GM19452 (cell line): Measurements from ENCODE around the gene MPEG1.

ENCODE experiments used
- ATAC-seq: cut with Tn5 transposase; IDR thresholded peaks from one replicate; pipeline ENCODE4 v1.9.1; 2021; ENCODE audit not compliant: unreplicated experiment

Gene MPEG1

DNA sequence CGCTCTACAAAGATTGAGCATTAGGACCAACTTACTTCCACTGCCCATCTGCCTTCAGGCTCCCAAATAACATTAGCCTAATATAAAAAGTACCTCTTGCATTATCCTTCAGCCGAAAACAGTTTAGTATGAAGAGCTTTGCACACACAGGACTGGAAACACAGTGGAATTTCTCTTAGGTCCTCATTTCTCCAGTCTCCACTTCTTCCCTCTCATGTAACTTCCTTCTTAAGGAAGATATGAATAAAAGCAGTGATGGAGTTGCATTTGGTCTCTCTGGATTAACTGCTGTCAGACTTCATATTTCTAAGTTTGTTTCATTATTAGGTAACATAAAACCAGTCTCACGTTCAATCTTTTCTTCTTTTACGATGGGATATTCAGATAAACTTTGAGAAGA lies 5.6 kb upstream of the MPEG1 start:
- ATAC-seq: no peak

DNA sequence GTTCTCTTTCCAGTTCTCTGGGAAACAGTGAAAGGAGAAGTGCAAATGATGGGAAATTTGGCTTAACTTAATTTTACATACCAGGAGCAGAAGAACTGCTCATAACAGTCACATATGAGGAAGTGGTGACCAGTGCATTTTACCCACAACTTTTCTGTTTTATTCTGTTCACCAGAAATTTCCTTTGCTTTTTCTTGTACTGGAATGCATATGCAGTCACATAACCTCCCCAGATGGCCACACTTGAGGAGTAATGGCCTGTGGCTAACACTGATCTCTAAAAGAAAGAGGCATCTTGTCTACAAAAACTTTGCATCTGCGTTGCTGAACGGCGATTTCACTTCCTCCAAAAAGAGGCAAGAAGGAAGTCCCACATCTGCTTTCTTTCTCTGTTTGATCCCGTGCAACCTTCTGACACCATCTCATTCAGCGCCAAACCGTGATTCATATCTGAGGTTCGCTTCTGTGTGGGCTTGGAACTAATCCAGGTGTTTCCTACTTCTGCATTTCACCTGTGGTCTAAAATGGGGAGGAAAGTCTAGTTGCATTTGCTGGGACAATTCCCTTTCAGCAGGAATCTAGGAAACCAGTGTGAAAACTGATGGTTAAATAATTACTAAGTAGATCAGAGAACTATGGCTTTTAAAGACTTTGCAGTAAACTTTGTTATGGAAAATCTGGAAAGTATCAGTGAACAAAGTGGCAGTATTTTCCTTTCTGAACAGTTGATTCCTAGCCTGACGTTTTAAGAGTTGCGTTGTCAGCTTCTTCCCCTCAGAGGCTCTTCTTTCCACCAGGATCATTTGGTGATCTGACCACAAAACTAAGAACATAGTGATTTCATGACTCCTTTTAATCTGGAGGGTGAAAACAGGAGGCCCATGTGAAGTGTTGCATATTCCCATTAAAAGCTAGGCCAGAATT lies 4.2 kb upstream of the MPEG1 start:
- ATAC-seq: peak; percentile 83

DNA sequence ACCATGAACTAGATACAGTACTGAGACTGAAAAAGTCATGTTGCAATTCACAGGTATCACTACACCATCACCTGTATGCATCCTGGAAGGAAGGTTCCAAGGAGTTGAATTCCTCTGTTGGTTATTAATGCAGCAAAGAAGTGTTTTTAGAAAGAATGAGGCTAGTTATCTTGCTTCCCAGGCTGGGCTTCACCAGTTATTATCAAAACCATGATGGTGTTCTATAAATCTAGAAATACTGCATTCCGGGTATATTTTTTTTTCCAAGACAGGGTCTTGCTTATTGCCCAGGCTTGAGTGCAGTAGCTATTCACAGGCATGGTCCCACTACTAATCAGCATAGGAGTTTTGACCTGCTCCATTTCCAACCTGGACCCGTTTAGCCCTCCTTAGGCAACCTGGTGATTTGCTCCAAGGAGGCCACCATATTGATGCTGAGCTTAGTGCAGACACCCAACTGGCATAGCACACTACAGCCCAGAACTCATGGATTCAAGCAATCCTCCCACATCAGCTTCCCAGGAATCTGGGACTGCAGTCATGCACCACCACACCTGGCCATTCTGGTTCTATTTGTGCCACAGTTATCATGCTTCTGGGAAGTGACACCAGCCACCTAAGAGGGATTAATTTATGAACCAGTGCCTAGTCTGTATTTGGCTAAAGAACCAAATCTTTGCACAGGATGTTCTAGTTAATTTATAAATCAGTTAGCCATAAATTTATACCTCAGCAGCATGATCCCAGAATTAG lies 1.6 kb upstream of the MPEG1 start:
- no peak for ATAC-seq

DNA sequence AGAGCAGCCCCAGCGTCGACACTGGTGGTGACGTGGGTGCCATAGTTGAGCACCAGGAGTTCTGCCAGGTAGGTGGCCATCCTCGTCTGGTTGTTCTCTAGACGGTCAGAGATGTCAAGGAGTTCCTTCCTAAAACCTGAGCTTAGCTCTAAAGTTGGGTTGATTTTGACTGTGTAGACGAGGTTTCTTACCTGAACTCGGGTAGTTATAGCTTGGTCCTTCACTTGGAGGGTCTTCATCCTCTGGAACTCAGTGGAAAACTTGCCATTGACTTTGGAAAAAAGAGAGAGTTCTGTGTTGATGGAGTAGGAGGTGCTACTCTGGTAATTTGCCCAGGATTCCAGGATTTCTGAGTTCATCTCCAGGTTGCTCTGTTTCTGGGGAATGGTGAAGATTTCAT lies 505 bp downstream of the MPEG1 start:
- ATAC-seq: no peak

DNA sequence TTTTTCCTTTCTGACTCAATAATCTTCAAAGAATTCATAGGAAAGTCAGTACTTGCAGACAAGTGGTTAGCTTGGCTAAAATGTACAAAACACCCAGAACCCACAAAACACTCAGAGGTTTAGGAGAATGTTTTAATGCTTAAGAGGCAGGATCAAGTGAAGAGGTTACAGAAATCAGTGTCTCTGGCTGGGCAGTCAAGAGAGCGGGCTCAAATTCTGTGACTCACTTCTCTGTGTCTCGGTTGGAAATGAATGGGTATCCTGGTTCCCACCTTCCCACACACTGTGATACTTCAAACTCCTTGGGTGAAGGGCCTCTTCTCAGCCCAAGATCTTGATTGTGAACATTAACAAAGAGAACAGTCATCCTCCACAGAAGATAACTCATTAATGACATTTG lies 3.8 kb downstream of the MPEG1 start:
- ATAC-seq: no peak

DNA sequence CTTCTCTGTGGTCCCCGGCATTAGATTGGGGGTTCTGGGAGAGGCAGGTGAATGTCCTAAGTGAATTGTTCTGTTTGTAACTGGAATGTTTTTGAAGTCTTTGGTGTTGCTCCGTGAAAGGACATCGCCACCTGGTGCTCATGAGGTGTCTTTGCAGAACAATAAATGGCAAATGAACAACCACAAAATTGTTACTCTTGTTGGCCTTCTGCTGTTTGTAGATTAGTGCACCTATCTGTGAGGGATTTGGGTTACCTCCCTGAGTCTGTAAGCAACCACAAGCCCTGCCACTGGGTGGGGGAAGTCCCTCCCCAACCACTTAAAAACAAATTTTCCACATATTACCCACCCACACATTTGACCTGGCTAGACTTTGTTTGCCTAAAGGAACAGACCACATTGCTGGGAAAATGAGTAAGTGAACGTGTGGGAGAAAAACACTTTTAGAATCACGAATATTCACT lies 4.7 kb downstream of the MPEG1 start:
- ATAC-seq: peak; percentile 56

DNA sequence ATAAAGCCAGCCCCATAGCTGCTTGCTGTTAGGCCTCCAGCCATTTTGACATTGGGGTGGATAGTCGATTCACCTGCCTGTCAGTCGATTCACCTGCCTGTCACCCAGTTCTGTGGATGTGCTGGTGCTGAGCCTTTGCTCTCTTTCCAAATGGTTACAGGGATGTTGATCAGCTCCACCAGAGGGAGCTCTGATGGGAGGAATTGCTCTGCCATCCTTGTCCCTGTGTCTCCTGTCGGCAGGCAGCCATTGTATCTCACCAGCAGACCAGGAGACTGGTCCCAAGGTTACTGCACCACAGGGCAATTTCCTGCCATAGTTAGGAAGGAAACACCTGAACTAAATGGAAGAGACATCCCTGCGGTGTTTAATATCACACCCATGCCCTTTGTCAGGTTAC lies 6.1 kb downstream of the MPEG1 start:
- no peak for ATAC-seq

DNA sequence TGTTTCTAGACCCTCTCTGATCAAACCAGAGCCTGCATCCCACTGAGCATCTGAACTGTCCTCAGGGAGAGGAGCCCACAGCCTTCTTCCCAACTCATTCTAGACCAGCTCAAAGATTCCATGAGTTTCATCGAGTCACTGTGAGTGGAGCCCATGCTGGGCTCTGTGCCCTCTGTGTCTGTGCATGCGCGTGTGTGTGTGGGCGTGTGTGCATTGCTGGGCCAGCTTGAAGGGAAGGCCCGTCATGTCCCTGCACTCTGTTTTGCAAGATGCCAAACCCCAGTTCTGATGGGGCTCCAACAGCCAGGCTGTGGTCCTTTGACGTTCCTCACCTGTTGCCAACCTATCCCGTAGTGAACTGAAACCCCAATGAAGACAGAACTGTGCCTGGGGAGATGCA lies 7.1 kb downstream of the MPEG1 start:
- ATAC-seq: no peak

DNA sequence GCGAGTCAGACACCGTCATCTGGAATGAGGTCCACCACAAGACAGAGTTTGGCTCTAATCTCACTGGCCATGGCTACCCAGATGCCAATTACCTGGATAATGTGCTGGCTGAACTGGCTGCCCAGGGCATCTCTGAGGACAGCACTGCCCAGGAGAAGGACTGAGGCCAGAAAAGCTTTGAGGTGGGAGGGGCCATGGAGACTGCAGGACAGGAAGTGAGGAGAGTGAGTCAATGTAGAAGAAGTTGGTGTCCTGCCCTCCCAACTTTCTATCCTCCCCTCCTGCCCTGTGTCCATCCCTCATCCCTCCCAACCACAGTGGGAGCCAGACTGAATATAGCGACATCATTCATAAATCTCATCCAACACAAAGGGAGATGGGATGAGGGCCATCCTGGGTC lies 8.0 kb downstream of the MPEG1 start:
- no peak for ATAC-seq

DNA sequence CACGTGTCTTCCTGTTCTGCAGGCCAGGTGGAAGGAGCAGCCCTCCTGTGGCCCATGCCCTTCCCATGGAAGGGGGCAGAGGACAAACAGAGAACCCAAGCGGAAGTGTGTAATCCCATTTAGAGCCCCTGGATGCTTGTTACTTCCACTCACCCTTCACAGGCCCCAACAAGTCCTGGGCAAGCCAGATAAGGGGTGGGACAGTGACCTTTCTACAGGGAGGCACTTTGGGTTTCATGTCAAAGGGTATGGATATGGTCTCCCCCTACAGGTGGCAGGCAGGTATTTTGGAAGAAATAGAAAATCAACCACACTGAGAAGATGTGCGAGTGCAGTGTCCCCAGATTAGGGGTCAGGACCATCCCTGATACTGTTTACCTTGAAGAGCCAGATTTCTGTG lies 11.4 kb downstream of the MPEG1 start:
- ATAC-seq: no peak

DNA sequence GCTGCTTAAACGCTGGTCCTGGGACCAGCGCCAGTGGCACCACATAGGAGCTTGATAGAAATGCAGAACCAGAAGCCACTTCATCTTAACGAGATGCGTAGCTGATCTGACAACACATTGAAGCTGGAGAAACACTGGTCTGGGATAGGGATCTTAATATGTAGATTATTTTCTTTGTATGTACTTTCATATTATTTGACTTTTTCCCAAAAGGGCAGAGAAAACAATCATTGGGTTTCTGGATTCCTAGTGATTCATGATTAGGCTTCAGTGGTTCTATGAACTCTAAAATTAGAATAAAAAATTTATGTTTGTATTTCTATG lies 12.3 kb downstream of the MPEG1 start:
- ATAC-seq: peak; percentile 44

DNA sequence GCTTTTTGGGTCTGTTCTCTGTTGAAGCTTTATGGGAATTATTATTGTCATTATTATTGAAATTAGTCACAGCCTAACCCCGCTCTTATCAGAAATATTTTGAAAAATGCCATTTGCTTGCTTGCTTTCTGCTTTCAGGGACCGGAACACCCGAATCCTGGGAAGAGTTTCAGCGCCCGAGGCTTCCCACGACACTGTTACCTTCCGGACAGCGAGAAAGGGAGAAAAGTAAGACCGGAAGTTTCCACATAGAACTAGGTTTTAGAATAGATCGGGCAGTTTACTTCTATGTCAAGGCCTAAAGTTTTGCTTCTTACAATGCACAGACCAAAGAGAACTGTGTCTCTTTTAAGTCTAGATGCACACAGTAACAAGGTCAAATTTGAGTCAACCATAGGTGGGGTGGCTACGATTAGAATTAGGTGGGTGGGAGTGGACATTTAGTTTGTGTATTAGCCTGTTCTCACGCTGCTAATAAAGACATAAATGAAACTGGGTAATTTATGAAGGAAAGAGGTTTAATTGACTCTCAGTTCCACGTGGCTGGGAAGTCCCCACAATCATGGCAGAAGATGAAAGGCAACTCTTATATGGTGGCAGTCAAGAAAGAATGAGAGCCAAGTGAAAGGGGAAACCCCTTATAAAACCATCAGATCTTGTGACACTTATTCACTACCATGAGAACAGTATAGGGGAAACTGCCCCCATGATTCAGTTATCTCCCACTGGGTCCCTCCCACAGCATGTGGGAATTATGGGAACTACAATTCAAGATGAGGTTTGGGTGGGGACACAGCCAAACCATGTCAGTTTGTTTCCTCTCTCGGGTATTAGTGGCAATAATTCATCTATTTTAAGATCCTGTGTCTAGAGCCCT lies 12.9 kb downstream of the MPEG1 start:
- peak; percentile 52 for ATAC-seq

DNA sequence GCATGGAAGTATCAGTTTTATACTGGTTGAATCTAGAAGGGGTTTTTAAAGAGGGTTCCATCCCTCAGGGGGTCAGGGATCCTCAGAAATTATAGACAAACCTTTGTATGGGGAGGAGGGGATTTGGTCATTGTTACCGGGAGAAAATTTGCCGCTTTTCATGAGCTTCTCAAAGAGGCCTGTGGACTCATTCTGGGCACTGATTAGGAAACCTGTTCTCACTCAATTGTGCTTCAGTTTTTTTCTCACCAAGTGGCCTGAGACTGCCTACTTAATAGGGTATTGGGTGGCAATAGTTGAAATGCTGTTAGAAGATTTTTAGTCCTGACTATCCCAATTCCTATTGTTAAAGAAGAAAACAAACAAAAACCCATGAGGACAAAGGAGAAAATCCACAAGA lies 14.0 kb downstream of the MPEG1 start:
- ATAC-seq: no peak

DNA sequence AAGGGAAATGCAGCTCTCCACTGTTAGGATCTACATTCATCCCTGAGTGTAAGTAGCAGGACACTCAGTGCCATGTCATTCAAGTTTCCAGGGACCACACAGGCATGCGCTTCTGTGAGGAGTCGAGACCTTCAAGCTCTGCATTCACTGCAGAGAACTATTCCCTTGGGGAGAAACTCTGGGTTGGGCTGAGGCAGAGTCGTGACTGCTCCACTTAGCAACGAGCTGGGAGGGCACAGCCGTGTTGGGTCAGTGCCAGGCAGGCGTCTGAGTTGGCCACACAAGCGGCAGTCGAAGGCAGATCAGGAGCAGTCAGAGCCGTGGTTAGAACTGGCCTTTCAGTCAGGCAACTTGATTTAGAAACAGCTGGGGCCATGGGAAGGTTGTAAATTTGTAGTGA lies 14.7 kb downstream of the MPEG1 start:
- ATAC-seq: no peak

DNA sequence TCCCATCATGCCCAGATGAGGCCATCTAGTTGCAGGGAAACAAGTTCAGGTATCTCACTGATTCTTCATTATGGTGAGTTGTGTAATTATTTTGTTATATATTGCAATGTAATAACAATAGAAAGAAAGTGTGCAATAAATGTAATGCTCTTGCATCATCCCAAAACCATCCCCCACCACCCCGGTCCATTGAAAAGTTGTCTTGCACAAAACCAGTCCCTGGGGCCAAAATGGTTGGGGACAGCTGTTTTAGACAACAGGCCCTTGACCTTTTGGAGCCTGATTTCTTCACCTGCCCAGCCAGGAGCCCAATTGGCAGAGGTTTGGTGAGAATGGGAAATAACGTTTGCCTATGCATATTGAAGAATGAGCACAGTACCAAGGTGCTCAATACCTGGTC lies 15.9 kb downstream of the MPEG1 start:
- ATAC-seq: no peak

DNA sequence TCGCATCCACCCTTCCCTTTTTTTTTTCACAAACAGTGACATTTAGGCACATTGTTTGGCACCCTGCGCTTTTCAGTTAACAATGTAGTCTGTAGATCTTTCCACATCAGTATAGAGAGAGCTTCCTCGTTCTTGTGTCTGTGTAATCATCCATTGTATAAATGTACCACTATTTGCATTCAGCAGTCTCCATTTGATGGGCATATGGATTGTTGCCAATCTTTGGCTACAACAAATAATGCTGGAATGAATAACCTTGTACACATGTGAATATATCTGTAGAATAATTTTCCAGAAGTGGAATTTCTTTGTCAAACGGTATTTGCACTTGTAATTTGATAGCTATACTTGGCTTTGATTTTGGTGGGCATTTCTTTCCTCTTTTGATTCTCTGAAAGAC lies 17.1 kb downstream of the MPEG1 start:
- no peak for ATAC-seq

DNA sequence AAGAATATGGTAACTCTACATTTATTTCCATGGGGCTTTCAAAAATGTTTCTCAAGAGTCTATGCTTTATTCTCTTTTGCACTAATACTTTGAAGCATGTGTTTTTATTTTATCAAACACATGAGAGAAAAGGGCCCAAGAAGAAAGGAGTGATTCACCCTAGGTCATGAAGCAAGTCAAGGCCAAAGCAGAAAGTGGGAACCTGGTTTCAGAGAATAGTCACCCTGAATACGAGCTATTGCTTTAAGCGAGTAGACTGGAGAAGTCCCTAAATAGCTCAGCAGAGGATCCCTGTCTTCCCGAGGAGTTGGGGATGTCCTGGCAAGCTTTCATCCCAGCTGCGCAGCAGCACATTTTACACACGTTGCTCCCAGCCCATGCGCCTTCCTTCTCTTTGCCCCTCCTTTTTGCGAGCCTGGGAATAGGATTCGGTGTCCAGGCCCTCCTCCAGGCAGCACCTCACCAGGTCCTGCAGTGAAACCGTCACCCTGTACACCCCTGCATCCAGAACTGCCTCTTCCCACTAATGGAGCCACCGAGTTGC lies 19.1 kb downstream of the MPEG1 start:
- ATAC-seq: no peak

DNA sequence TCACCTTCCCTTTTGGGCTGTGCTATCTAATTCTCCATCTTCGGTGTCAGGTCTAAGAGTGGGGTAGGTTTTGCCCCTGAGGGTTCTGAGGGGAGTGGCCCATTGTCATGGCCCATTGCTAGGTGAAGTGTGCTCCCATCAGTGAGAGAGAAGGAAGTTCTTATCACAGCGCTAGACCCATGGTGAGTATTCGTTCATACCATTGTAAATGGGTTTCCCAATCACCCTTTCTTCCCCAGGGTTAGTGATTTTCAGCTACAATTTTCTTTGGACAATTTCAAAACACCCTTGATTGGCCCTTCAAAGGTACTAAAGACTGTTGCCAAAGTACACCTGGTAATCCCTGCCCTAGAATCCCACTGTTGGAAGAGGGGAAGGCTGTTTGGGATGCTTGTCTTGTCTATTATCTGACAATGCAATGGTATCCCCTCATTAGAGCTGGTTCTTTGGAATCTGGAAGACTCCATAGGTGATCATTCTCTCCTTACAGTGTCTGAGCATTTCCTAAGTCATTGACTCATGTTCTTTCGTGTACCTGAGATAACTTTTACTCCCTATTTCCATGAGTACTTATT lies 20.2 kb downstream of the MPEG1 start:
- ATAC-seq: no peak

DNA sequence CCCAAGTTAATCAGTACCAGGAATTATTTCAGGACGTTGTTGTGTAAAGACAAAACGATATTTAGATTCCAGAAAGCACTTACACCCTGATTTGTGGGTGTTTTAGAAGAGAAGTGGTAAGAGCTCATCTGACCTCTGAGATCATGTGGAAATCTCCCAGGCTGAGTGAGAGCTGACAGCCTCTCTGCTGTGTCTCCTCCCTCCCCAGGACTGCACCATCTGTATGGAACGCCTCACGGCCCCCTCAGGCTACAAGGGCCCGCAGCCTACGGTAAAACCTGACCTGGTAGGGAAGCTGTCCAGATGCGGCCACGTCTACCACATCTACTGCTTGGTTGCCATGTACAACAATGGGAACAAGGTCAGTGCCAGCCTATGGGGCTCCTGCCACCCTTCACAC lies 20.8 kb downstream of the MPEG1 start:
- no peak for ATAC-seq

DNA sequence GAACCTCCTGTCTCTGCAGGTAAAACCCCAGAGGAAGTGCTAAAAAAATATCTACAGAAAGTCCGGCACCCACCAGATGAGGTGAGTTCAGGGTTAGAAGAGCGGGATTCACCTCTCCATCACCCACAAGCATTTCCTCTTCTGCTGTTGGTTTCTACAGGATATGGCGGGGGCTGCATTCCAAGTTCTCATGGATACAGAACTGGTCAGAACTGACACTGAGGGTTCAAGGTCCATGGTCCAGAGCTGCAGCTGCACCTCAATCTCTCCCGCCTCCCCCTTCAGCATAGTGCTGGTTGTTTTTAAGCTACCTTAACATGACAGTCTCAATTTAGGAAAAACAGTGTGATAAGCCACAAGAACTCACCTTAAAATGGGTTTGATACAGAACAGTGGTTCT lies 21.6 kb downstream of the MPEG1 start:
- ATAC-seq: no peak

DNA sequence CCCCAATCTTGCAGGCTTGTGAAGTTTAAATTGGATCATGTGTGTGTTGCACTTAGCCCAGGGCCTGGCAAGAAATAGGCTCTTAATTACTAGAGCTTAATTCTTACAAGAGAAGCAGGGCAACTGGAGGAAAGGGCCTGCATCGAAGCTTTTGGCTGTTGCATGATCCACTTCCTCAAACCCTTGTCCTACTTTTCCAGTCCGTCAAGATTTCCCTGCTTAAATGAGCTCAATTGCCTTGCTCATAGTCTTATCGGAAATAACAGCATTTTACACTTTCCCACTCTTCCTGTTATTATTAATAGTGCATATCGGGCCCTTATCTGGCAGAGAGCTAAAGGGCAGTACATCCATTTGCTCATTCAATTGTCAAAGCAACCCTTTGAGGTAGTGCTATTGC lies 22.7 kb downstream of the MPEG1 start:
- ATAC-seq: no peak
